Left renal cortex interstitium (tissue), 4 donors: ENCODE data around the gene GOLGA8A. TPM values are rescaled to one million over a fixed set of nuclear protein-coding genes. Genes with fewer than 3 reads are reported as not detected.
"Not testable (repeated sequence)": the region's sequence is repeated elsewhere in the genome, so short reads cannot be mapped to it uniquely, and the experiment has no call there.

Experiments used
- DNase-seq, 4 donors: peaks; one replicate each; pipeline ENCODE4 v3.0.0-alpha.2; 2013; ENCODE audit warnings: low read depth in 4 of 4, low spot score in 2 of 4, missing footprints in 1 of 4
- polyA plus RNA-seq, 4 donors: library from polyadenylated mRNA; unstranded; fragments of 120-200 nt; gene quantifications; one replicate each; pipeline ENCODE4 v1.2.1, GENCODE V29; 2013; ENCODE audit not compliant: insufficient read length in 4 of 4

Gene GOLGA8A, protein sequence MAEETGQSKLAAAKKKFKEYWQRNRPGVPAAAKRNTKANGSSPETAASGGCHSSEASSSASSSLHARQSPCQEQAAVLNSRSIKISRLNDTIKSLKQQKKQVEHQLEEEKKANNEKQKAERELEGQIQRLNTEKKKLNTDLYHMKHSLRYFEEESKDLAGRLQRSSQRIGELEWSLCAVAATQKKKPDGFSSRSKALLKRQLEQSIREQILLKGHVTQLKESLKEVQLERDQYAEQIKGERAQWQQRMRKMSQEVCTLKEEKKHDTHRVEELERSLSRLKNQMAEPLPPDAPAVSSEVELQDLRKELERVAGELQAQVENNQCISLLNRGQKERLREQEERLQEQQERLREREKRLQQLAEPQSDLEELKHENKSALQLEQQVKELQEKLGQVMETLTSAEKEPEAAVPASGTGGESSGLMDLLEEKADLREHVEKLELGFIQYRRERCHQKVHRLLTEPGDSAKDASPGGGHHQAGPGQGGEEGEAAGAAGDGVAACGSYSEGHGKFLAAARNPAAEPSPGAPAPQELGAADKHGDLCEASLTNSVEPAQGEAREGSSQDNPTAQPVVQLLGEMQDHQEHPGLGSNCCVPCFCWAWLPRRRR
- 100 to 1,000 TPM in 2 of 4 donors, 10 to 100 TPM in 2; 35.5 to 237 (median 84.1) TPM for polyA plus RNA-seq

DNA sequence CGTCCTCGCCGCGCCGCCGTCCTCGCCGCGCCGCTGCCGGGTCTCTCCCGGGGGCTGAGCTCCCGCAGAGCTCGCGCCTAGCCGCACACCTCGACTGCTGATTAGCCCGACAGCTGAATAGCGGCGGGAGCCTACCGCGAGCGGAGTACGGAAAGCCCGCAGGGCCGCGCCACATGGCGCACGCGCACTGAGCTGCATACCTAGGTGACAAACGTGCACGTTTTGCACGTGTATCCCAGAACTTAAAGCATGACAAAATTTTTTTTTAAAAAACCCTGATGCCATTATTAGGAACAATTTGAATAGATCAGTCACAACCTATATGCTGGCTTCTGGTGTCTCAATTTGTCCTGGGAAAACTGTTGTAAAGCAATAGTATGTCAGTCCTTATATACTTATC lies at the start of gene GOLGA8A:
Gene GOLGA8A (minus strand): TSS at position 122 of the 400 bp plus-strand sequence. CDS start 48,117 bp downstream, outside the sequence.
- peak; percentile 43 to 49 (median 48) for DNase-seq

DNA sequence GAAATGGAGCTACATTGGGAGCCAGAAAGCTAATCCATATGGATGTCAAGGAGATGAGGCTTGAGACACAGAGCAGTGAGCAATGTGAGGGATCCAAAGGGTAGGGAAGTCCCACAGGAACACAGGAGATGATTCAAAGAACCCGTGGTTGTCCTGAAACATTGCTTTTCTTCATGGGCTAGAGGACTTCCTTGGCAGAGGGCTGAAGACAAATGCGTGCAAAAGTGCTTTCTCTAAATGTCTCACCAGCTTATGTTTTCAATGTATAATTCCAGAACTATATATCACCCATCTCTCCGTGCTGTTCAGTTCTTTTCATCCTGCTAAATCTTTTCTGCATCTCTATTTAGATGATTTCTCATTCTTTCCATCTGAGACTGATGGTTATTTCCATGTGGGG lies 46.0 kb upstream of the GOLGA8A start:
- no peak for DNase-seq

DNA sequence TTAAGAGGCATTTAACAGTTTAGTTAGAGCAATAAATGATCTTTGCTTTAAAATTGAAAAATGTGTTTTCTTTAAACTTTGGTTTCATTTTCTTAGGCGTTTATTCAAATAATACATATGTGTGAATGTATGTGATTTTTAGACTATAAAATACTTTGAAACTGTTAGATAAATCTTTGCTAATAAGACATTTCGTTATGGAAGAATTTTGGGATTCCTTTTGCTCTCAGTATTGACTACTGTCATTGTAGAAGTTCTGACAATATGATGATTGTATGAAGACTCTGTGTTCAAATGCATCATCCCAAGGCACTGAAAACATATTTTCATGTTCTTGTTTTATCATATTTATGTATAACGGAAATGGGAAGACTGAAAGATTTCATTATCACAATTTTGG lies 43.8 kb upstream of the GOLGA8A start:
- no peak for DNase-seq

DNA sequence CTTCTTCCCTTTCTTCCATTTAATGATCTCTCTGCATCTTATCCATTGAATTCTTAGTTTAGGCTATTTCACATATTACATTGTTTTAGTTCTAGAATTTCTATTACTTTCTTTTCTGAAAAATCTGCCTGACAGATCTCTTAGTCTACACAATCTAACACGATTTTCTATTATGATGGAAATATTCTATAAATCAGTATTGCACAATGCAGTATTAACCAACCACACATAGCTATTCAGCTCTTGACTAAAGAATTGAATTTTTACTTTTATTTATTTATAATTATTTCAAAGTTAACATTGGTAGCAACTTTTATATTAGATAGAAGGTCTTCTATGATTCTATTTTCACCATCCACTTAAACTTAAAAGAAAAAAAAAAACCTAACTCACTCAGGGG lies 36.2 kb upstream of the GOLGA8A start:
- no peak for DNase-seq

DNA sequence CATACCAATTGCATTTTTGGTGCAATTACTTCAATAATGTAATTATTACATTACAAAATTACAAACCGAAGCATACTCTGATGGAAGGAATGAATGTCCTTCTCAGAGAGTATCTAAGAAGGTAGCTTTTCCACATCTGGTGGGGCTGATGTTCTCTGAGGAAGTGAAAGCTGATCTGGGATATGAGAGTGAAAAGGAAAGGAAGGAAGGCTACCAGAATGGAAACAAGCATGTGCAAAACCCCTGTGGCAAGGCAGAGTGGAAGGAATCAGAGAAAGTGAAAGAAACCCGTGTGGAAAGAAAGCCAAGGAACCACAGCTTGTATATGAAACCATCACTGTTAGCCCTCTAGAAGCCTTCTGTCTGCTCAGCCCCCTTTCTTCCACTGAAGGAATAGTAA lies 35.3 kb upstream of the GOLGA8A start:
- no peak for DNase-seq

DNA sequence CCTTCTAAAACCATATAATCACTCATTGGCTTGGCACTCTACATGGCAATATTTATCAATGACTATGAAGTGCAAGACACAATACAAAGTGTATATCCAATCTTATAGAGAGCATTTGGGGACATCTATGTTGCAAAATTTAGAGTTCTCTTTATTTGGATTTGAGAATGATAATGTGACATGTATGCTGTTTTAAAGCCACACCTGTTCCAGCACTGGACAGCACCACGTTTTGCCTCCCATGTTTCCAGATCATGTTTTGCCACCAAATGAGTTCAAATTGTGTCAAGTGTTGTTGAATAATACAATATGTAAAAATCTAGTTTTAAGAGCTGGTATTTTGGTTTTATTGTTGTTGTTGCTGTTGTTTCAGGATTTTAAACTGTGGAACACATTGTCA lies 33.3 kb upstream of the GOLGA8A start:
- DNase-seq: no peak

DNA sequence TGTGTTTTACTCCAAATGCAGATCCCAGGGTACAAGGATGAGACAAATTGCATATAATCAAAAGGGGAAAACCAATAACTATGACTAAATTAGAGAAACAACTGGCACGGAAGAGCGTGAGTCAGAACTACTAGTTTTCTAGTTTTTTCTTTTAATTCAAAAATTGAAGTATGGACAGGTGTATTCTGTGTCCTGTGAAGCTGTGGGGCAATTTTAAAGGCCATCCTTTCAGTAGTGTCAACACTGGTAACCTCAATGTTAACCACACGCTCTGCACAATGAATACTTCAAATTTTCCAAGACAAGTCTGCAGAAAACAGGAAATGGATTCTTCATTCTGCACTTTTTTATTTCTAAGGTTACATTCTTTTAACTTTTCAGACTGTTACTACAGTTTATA lies 32.5 kb upstream of the GOLGA8A start:
- DNase-seq: no peak

DNA sequence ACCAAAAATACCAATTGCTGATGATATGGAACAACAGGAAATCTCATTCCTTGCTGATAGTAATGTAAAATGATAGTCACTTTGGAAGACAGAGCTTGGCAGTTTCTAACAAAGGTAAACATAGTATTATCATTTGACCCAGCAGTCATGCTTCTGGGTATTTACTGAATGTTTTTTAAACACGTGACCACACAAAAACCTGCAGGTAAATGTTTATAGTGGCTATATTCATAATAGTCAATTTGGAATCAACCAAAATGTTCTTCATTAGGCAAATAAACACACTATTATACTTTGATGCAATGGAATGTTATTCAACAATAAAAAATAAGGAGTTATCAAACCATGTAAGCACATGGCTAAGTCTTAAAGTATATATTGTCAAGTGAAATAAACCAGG lies 24.1 kb upstream of the GOLGA8A start:
- no peak for DNase-seq

DNA sequence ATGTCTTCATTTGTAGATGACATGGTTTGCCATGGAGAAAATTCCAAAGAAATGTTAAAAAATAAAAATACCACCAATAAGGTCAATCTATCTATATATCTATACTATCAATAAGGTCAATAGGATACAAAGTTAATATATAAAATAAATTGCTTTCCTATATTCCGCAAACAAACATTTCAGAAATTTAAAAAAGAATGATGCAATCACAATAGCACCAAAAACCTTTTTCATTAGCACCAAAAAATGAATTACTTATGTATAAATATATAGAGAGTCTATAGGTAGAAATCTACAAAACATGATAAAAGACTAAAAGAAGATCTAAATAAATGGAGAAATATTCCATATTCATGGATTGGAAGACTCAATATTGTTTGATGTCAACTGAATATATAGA lies 22.8 kb upstream of the GOLGA8A start:
- DNase-seq: no peak

DNA sequence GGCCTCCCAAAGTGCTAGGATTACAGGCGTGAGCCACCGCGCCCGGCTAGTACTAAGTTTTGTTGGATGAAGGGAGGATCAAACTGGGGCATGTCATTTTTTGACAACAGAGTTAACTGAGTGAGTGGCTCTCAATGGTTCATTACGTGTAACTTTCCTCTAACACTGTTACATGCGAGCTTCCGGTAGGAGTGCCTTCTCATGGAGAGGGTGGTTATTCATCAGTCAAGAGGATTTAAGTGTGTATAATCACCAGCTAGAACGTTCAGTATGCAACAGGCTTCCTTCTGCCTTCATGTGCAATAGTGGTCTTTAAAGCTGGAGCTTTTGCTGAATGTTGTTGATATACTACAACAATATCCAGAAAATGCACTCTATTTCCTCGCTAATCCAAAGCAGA lies 19.1 kb upstream of the GOLGA8A start:
- DNase-seq: no peak

DNA sequence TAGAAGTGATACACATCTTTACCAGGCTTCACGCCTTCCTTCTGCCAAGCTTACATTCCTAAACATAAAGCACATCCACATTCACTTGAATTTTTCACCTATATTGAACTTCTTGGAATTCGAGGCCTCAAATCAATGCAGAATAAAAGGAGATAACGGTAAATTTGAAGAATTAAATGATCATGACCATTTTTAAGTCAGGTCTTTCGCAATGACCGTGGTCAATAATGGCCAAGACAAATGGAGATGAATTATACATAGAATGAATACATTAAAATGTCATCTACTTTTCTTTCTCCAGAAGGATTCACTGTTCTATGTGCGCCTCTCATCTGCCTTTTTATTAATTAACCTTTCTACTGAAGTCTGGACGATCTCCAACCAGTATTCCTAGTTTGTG lies 5.3 kb upstream of the GOLGA8A start:
- DNase-seq: no peak

DNA sequence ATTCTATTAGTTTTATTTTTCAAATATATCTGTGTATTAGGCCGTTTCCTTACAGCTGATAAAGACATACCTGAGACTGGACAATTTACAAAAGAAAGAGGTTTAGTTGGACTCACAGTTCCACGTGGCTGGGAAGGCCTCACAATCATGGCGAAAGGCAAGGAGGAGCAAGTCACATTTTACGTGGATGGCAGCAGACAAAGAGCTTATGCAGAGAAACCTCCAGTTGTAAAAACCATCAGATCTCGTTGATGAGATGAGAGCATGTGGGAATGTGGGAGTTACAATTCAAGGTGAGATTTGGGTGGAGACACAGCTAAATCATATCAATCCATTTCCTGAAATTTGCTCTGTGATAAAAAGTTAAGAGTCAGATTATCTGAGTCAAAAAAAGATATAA lies 2.3 kb upstream of the GOLGA8A start:
- DNase-seq: no peak

DNA sequence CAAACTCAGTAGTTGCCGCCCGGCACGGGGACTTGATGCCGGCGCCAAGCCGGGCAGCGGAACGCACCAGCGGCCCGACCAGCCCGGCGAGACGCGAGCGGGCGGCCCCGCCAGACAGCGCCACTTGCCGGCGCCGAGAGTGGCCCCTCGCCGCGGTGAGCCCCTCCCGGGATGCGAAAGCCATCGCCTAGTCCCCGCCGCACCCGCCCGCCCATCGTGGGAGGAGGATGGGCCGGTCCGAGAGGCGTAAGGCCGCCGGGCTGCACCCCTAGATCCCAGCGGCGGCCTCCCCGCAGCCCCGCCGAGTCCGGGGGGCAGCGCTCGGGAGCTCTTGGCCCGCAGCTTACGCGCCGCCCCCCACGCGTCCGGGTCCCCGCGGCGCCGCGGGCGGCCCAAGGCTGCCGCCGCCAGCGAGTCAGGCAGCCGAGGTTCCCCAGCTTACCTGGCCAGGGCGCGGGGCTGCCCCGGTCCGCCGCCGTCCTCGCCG lies 609 bp downstream of the GOLGA8A start:
- no peak for DNase-seq

DNA sequence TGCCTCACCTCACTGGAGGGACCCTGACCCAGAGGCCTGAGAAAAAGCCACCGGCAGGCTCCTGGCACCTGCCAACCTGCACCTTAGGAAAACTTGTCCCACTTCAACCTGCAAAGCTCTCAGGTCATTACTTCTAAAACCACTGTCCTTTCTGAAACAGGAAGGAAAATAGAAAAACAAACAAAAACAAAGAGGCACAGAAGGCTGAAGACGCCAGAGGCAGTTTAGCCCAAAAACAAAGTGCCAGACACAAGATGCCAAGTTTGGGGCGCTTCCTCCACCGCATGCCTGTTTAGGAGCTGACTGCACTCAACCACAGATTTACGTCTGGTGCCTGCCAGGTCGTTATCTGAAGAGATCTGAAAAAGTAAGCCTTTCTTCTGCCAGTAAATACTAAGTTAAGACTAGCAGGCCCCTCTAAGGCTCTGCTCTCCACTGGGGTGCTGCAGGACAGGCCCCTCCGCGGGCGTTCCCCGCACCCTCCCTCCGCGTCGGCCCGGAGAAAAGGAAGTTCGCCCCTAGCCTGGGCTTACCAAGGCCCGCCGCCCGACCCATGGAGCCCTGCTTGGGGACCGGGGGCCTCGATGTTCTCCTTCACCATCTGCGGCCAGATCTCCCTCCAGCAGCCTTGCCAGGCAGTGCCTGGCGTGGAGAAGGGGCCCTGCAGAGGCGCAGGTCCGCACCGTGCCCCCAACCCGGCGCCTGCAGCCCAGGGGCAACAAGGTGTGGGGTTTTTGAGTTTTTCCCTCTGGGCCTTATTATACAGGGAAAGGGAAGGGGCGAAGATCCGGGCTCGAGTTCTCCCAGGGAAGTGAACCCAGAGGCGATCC lies 1.3 kb downstream of the GOLGA8A start:
- no peak for DNase-seq

DNA sequence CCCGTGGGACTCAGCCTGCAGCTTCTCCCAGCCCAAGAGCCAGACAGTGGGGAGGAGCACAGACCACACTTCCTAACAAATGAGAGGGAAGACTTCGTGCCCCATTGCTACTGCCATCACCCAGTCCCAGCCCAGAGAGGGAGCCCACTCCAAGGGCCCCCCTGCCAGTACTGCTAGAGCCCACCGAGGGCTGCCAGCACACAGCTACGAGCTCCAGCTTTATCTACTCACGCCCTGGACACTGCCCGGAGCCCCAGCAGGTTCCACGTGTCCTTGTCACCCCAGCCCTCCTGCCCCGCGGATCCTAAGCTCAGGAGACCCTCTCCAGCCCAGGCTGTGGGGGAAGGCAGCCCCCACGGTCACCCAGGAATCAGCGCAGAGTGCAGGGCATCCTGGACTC lies 1.9 kb downstream of the GOLGA8A start:
- DNase-seq: no peak

DNA sequence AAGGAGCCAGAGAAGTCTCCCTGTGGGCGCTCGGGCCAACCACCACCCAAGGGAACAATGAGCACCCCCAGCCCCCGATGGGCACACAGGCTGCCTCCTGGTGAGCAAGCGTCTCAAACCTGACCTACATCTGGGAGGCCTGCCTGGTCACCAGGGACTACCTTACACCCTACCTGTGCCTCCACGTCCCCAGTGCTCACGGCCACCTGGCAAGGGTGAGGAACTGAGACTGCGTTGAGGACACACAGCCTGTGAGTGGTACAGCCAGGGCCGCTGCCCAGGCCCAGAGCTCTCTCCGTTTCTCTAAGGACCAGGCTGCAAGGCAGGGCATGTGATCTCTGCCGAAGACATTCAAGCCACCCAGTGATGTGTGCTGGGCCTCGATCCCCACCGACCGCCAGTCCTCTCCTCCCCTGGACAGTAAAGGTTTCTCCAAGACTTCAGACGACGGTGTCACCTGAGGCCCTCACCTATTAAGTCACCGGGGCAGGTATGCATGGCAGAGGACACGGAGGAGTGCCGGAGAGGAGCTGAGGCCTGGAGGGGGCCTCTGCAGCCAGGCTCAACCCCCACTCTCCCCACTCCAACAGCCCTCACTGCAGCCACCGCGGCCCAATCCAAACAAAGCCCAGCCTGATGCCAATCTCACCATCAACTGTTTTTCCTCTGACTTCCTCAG lies 2.8 kb downstream of the GOLGA8A start:
- DNase-seq: no peak

DNA sequence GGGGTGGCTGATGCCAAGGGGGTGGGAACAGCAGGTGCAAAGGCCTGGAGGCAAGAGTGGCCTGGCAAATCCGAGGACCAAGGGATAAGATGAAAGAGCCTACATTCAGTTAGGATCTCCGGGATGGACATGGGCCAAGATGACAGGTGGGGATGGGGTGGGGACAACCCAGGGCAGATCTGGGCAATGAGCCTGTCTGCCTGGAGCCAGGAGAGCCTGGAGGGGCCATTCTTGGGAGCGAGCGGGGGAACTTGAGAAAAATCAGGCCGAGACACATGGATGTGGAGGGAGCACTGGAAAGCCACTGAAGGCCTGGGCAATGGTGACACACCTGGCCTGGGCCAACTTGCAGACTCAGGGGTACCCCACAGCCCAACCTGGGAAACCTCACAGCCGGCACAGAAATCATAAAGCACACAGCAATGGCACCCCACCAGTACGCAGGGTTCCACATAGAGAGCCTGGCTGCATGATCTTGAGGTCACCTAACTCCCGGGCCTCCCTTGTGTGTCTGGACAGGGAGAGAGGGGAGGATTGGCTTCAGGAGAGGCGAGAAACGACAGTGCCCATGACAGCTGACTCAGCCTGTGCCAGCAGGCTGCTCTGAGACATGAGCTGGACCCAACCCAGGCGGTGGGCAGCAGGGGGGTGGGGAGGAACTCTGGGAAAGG lies 3.5 kb downstream of the GOLGA8A start:
- not testable (repeated sequence) for DNase-seq

DNA sequence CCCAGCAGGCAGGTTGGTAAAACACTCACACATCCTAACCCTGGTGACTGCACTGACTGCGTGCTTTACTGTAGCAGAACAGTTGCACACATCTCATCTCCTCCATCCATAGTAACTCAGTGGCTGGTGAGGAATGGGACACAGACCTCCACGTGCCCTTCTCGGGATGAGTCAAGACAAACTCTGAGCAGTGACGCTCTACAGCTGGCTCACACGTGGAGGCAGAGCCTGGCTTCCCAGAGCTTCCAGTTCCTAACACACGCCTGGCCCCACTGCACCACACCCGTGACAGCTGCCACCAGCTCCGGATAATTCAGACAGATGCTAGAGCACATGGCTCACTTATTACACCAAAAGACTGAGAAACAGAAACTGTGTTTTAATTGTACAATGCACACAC lies 7.0 kb downstream of the GOLGA8A start:
- DNase-seq: not testable (repeated sequence)

DNA sequence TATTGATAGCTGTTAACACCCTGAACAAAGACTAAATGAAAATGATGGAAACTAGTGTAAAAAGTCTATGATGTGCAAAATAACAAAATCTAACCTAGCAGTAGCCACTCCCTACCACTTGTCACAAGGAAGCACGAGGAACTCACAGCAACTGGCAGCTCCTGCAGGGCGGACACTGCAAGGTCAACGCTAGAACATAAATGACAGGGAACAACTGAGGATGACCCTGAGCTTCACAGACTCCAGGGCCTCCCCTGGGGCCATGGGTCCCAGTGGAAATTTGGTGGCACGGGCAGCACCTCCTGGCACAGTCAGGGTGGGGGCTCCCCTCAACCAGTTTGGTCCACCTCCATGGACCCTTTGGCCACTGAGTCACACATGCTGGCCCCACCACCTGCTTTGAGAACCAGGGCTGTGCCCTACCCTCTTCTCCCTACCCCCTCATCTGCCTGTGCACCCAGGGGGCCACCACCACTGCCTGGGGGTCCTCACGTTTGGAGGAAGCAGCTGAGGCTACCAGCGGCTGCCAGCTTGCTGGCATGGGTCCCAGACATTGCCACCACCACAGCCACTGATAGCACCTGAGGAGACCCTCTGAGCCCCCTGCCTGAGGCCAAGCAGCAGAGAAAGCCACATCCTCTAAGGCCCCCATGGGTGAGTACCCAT lies 14.1 kb downstream of the GOLGA8A start:
- DNase-seq: not testable (repeated sequence)
